Activated B cell treated with CpG ODN at 0.5 μM for 24 hours (primary cell): ENCODE results near the gene MTMR3. TPM values are rescaled to one million over a fixed set of nuclear protein-coding genes. Genes with fewer than 3 reads are reported as not detected.

Source experiments
- ATAC-seq: fragments of 200-7000 bp; cut with Tn5 transposase; one replicate; pipeline ENCODE4 v1.10.0; 2021; ENCODE audit warnings: low read depth, mild to moderate bottlenecking, moderate library complexity
- CTCF ChIA-PET: fragments of 350-600 bp; sonication (Branson Sonifier 250); formaldehyde crosslinking; loops from one replicate; lab custom pipeline; 2021; ENCODE audit warnings: antibody characterized with exemption; lab: Charles Lee
- POLR2A ChIA-PET: fragments of 350-600 bp; sonication (Branson Sonifier 250); formaldehyde crosslinking; loops from one replicate; lab custom pipeline; 2021; ENCODE audit warnings: antibody characterized with exemption; lab: Charles Lee
- DNase-seq: peaks from one replicate; pipeline ENCODE4 v3.0.0; 2022
- H3K27ac Mint-ChIP-seq: one replicate; pipeline ENCODE4 v1.8.0; 2020; ENCODE audit warnings: mixed read lengths
- H3K27me3 Mint-ChIP-seq: one replicate; pipeline ENCODE4 v1.8.0; 2021; ENCODE audit warnings: mixed read lengths
- H3K36me3 Mint-ChIP-seq: one replicate; pipeline ENCODE4 v1.8.0; 2021; ENCODE audit warnings: low read depth, mixed read lengths
- H3K4me1 Mint-ChIP-seq: one replicate; pipeline ENCODE4 v1.8.0; 2021; ENCODE audit warnings: mixed read lengths
- H3K4me3 Mint-ChIP-seq: one replicate; pipeline ENCODE4 v1.8.0; 2020; ENCODE audit warnings: mild to moderate bottlenecking, mixed read lengths
- H3K9me3 Mint-ChIP-seq: one replicate; pipeline ENCODE4 v1.8.0; 2020; ENCODE audit warnings: mixed read lengths
- CTCF ChIP-seq: fragments of 200-600 bp; IDR thresholded peaks from one replicate; pipeline ENCODE4 v1.8.0; 2022; ENCODE audit warnings: antibody characterized with exemption, mild to moderate bottlenecking
- intact Hi-C: fragments of 100-400 bp; cut with micrococcal nuclease; formaldehyde crosslinking; loops from one replicate; pipeline ENCODE4 v1.15.1; 2024
- total RNA-seq: library from RNA; stranded (reverse); gene quantifications from 2 replicates; pipeline ENCODE4 v1.2.3, GENCODE V29; 2022

MTMR3 gene
- total RNA-seq, 1 donor from 2014 or later: 36.6 TPM

- no peak for ATAC-seq
- Mint-ChIP-seq H3K9me3 (no peaks in the 10 kb centered on the region), H3K27me3 (no peaks in the 10 kb centered on the region), H3K36me3 (peaks cover 82% of the 10 kb centered on the region), H3K4me1 (no peaks in the 10 kb centered on the region), H3K4me3 (no peak overlapping the region), H3K27ac (no peak overlapping the region)
- POLR2A ChIA-PET: interaction anchor here (0.5 kb wide), 1 partner anchor 168 kb away, joined by 3 read pairs; no protein-coding TSS in a partner anchor
- no peak for TF ChIP-seq CTCF
- intact Hi-C loops: loop anchor here (5.0 kb wide), 2 partner anchors 126 to 196 kb away; partner anchors contain the start of gene MTMR3
- no peak for DNase-seq
- CTCF ChIA-PET: no interaction called here
These were observed 125.4 kb downstream of the MTMR3 start for GRCh38 chr22:30008401-30008800.

- peaks cover 83% of the 10 kb centered on the region for H3K36me3 Mint-ChIP-seq
- CTCF ChIA-PET: no interaction called here
These were observed 126.5 kb downstream of the MTMR3 start for GRCh38 chr22:30009478-30009877.

GRCh38 chr22:30010789-30011405 is 127.9 kb downstream of the MTMR3 start:
- no peak for TF ChIP-seq CTCF
- Mint-ChIP-seq H3K9me3 (no peaks in the 10 kb centered on the region), H3K27me3 (no peaks in the 10 kb centered on the region), H3K4me1 (no peaks in the 10 kb centered on the region), H3K4me3 (no peak overlapping the region), H3K27ac (no peak overlapping the region), H3K36me3 (peaks cover 89% of the 10 kb centered on the region)
- no peak for ATAC-seq
- CTCF ChIA-PET: no interaction called here
- POLR2A ChIA-PET: no interaction called here
- DNase-seq: no peak
- intact Hi-C loops: no loop called here

More at GRCh38 chr22:30009478-30009877, 126.5 kb downstream of the MTMR3 start:
- Mint-ChIP-seq H3K27ac (no peak overlapping the region), H3K27me3 (no peaks in the 10 kb centered on the region), H3K9me3 (no peaks in the 10 kb centered on the region), H3K4me3 (no peak overlapping the region), H3K4me1 (no peaks in the 10 kb centered on the region)
- ATAC-seq (no peak), DNase-seq (no peak)
- no peak for TF ChIP-seq CTCF
- intact Hi-C loops: loop anchor here (5.0 kb wide), 2 partner anchors 127 to 197 kb away; partner anchors contain the start of gene MTMR3
- POLR2A ChIA-PET: no interaction called here

GRCh38 chr22:30013201-30013600 is 130.2 kb downstream of the MTMR3 start:
- Mint-ChIP-seq H3K27me3 (no peaks in the 10 kb centered on the region), H3K4me3 (no peak overlapping the region), H3K36me3 (peaks cover 91% of the 10 kb centered on the region), H3K27ac (no peak overlapping the region), H3K4me1 (no peaks in the 10 kb centered on the region), H3K9me3 (no peaks in the 10 kb centered on the region)
- no peak for TF ChIP-seq CTCF
- DNase-seq: no peak
- intact Hi-C loops: no loop called here
- ChIA-PET CTCF (interaction anchor here (2.8 kb wide), 1 partner anchor 8 kb away, joined by 16 read pairs; no protein-coding TSS in a partner anchor), POLR2A (no interaction called here)
- no peak for ATAC-seq

- POLR2A ChIA-PET: no interaction called here
- Mint-ChIP-seq H3K27me3 (no peaks in the 10 kb centered on the region), H3K27ac (no peak overlapping the region), H3K9me3 (no peaks in the 10 kb centered on the region), H3K4me1 (no peaks in the 10 kb centered on the region), H3K4me3 (no peak overlapping the region), H3K36me3 (peaks cover 91% of the 10 kb centered on the region)
- intact Hi-C loops: no loop called here
- DNase-seq (no peak), ATAC-seq (no peak)
- CTCF ChIA-PET: interaction anchor here (2.8 kb wide), 1 partner anchor 9 kb away, joined by 16 read pairs; no protein-coding TSS in a partner anchor
- TF ChIP-seq CTCF: no peak
These were observed 131.3 kb downstream of the MTMR3 start for GRCh38 chr22:30014244-30014643.
